H1 (cell line): ENCODE results near the gene ADCY7. TPM values are rescaled to one million over a fixed set of nuclear protein-coding genes. Genes with fewer than 3 reads are reported as not detected.

ENCODE experiments used
- CEBPB ChIP-seq: IDR thresholded peaks from 2 replicates; pipeline ENCODE4 v1.6.1; 2012; ENCODE audit warnings: low read depth, low read length
- KDM1A ChIP-seq: fragments of 200-600, 300-600 bp; sonication (generic); IDR thresholded peaks from 2 replicates; pipeline ENCODE4 v1.7.1; 2016; ENCODE audit warnings: mild to moderate bottlenecking, low read length, borderline replicate concordance
- SP2 ChIP-seq: IDR thresholded peaks from 2 replicates; pipeline ENCODE4 v1.6.1; 2012; ENCODE audit warnings: mild to moderate bottlenecking, low read length, inconsistent platforms
- YY1 ChIP-seq: IDR thresholded peaks from 2 replicates; pipeline ENCODE4 v1.6.1; 2011; ENCODE audit warnings: low read depth, mild to moderate bottlenecking, low read length
- polyA plus RNA-seq, 7 experiments: library from polyadenylated mRNA; depleted of rRNA in 3 of 7; stranded (reverse) in 5 of 7; unstranded in 2 of 7; fragments of >200 nt in 5 of 7; fragments of 200-250 nt in 2 of 7; gene quantifications; 1 replicate in 5 of 7; 2 replicates in 1 of 7; 4 replicates in 1 of 7; pipeline versions ENCODE4 v1.2.1 to v1.2.3, GENCODE V29; 2011 to 2013; ENCODE audit warnings: missing spikeins in 2 of 7, mixed read lengths in 2 of 7
- total RNA-seq: library from RNA; stranded (reverse); fragmentation: NEBNext Ultra II Directional; extraction: Animal tissue kit (Norgen Biotek cat#: 25700); gene quantifications from 2 replicates; pipeline ENCODE4 v1.2.1, GENCODE V29; 2021
- TF ChIP-seq, protein P1 (sequence below): fragments of 300-600 bp; sonication (generic); IDR thresholded peaks from 2 replicates; pipeline ENCODE4 v1.7.1; 2012; ENCODE audit warnings: low read length, moderate library complexity, mild to moderate bottlenecking, inconsistent platforms; ENCODE audit not compliant: insufficient replicate concordance
- TF ChIP-seq, protein P2 (sequence below): IDR thresholded peaks from 2 replicates; pipeline ENCODE4 v1.6.1; 2011; ENCODE audit warnings: low read length, improper control_type of control experiment
- TF ChIP-seq, protein P3 (sequence below): IDR thresholded peaks from 2 replicates; pipeline ENCODE4 v1.6.1; 2012; ENCODE audit warnings: low read length, inconsistent platforms

ADCY7 gene
- total and polyA plus RNA-seq, 2 of the 8 experiments (the other 6 are each of a cell fraction or from before 2014, with no cell fraction given): 2.4 to 5.1 TPM

DNA sequence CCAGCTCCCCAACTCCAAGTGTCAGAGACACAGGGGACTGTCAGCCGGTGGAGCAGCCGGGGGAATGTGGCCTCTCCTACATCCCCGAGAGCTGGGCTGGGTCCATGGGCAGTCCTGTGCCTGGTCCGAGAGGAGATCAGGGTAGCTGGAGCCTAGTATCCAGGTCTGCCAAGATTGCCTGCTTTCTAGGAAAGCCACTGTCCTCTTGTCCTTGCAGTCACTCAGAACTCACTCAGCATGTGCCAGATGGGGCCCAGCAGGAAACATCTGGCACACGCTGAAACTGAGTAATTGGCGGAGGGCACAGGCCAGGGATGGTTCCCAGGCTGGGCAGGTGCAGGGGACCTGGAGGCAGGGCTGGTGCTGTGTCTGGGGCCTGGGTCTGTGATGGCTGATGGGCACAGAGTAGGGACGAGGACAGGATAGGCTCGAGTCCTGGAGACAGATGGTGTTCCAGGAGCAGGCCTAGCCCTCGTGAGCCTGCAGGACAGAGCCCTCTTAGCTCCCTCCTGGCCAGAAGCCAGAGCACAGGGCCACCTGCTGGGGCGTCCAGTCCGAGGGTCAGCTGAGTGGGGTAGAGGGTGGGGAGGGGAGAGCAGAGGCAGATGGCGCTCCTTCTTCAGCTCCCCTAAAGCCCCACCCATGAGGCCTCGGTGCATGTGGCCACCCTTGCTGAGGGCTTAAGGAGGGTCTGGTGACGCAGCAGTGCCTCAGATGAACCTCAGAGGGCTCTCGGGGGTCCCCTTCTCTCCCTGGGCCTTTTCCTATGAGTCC lies 31.1 kb downstream of the ADCY7 start (continued):
- TF ChIP-seq, protein P1, sequence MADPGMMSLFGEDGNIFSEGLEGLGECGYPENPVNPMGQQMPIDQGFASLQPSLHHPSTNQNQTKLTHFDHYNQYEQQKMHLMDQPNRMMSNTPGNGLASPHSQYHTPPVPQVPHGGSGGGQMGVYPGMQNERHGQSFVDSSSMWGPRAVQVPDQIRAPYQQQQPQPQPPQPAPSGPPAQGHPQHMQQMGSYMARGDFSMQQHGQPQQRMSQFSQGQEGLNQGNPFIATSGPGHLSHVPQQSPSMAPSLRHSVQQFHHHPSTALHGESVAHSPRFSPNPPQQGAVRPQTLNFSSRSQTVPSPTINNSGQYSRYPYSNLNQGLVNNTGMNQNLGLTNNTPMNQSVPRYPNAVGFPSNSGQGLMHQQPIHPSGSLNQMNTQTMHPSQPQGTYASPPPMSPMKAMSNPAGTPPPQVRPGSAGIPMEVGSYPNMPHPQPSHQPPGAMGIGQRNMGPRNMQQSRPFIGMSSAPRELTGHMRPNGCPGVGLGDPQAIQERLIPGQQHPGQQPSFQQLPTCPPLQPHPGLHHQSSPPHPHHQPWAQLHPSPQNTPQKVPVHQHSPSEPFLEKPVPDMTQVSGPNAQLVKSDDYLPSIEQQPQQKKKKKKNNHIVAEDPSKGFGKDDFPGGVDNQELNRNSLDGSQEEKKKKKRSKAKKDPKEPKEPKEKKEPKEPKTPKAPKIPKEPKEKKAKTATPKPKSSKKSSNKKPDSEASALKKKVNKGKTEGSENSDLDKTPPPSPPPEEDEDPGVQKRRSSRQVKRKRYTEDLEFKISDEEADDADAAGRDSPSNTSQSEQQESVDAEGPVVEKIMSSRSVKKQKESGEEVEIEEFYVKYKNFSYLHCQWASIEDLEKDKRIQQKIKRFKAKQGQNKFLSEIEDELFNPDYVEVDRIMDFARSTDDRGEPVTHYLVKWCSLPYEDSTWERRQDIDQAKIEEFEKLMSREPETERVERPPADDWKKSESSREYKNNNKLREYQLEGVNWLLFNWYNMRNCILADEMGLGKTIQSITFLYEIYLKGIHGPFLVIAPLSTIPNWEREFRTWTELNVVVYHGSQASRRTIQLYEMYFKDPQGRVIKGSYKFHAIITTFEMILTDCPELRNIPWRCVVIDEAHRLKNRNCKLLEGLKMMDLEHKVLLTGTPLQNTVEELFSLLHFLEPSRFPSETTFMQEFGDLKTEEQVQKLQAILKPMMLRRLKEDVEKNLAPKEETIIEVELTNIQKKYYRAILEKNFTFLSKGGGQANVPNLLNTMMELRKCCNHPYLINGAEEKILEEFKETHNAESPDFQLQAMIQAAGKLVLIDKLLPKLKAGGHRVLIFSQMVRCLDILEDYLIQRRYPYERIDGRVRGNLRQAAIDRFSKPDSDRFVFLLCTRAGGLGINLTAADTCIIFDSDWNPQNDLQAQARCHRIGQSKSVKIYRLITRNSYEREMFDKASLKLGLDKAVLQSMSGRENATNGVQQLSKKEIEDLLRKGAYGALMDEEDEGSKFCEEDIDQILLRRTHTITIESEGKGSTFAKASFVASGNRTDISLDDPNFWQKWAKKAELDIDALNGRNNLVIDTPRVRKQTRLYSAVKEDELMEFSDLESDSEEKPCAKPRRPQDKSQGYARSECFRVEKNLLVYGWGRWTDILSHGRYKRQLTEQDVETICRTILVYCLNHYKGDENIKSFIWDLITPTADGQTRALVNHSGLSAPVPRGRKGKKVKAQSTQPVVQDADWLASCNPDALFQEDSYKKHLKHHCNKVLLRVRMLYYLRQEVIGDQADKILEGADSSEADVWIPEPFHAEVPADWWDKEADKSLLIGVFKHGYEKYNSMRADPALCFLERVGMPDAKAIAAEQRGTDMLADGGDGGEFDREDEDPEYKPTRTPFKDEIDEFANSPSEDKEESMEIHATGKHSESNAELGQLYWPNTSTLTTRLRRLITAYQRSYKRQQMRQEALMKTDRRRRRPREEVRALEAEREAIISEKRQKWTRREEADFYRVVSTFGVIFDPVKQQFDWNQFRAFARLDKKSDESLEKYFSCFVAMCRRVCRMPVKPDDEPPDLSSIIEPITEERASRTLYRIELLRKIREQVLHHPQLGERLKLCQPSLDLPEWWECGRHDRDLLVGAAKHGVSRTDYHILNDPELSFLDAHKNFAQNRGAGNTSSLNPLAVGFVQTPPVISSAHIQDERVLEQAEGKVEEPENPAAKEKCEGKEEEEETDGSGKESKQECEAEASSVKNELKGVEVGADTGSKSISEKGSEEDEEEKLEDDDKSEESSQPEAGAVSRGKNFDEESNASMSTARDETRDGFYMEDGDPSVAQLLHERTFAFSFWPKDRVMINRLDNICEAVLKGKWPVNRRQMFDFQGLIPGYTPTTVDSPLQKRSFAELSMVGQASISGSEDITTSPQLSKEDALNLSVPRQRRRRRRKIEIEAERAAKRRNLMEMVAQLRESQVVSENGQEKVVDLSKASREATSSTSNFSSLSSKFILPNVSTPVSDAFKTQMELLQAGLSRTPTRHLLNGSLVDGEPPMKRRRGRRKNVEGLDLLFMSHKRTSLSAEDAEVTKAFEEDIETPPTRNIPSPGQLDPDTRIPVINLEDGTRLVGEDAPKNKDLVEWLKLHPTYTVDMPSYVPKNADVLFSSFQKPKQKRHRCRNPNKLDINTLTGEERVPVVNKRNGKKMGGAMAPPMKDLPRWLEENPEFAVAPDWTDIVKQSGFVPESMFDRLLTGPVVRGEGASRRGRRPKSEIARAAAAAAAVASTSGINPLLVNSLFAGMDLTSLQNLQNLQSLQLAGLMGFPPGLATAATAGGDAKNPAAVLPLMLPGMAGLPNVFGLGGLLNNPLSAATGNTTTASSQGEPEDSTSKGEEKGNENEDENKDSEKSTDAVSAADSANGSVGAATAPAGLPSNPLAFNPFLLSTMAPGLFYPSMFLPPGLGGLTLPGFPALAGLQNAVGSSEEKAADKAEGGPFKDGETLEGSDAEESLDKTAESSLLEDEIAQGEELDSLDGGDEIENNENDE: no peak
- TF ChIP-seq, protein P2, sequence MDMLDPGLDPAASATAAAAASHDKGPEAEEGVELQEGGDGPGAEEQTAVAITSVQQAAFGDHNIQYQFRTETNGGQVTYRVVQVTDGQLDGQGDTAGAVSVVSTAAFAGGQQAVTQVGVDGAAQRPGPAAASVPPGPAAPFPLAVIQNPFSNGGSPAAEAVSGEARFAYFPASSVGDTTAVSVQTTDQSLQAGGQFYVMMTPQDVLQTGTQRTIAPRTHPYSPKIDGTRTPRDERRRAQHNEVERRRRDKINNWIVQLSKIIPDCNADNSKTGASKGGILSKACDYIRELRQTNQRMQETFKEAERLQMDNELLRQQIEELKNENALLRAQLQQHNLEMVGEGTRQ: no peak
- TF ChIP-seq, protein P3, sequence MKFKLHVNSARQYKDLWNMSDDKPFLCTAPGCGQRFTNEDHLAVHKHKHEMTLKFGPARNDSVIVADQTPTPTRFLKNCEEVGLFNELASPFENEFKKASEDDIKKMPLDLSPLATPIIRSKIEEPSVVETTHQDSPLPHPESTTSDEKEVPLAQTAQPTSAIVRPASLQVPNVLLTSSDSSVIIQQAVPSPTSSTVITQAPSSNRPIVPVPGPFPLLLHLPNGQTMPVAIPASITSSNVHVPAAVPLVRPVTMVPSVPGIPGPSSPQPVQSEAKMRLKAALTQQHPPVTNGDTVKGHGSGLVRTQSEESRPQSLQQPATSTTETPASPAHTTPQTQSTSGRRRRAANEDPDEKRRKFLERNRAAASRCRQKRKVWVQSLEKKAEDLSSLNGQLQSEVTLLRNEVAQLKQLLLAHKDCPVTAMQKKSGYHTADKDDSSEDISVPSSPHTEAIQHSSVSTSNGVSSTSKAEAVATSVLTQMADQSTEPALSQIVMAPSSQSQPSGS: no peak
- TF ChIP-seq CEBPB (no peak), KDM1A (no peak), SP2 (no peak), YY1 (no peak)
